Fibroblast of pulmonary artery (primary cell): Measurements from ENCODE around the gene PIP4K2C.

Source experiments
- DNase-seq: peaks from one replicate; pipeline ENCODE4 v3.0.0-alpha.2; 2010; ENCODE audit warnings: low read depth
- H3K4me3 ChIP-seq: replicated peaks from 2 replicates; pipeline ENCODE4 v1.5.1; 2011; ENCODE audit warnings: low read depth, mild to moderate bottlenecking, control low read depth, low read length, moderate library complexity
- CTCF ChIP-seq: IDR thresholded peaks from 2 replicates; pipeline ENCODE4 v1.5.1; 2011; ENCODE audit warnings: mild to moderate bottlenecking, control low read depth, low read length, inconsistent platforms; ENCODE audit errors: missing control alignments

The PIP4K2C gene

DNA sequence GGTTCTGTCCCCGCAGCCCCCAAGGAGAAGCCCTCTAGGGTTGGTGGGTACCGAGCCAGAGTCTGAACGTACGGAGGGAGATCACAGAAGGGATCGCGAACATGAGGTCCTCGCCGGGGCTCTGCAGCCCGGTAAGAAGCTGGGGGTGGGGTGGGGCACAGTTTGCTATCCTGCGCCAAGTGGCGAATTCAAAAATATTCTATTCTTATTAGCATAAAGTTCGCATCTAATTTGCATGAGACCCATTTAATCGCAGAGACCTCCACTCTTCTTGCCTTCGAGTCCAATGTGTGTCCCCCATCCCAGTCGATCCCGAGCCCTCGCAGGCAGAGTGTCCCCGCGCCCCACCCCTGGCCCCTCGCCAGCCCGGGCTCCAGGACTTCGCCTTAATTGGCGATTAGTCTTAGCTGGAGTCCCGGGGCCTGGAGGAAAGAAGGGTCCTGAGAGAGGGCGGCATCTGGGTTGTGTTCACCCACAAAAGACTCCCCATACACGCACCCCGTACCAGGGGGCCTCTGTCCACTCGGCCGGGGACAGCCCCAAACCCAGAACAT, 19.6 kb downstream of the PIP4K2C start:
- no peak for TF ChIP-seq CTCF
- peak overlapping the region; percentile 65 for H3K4me3 ChIP-seq
- DNase-seq = no peak

DNA sequence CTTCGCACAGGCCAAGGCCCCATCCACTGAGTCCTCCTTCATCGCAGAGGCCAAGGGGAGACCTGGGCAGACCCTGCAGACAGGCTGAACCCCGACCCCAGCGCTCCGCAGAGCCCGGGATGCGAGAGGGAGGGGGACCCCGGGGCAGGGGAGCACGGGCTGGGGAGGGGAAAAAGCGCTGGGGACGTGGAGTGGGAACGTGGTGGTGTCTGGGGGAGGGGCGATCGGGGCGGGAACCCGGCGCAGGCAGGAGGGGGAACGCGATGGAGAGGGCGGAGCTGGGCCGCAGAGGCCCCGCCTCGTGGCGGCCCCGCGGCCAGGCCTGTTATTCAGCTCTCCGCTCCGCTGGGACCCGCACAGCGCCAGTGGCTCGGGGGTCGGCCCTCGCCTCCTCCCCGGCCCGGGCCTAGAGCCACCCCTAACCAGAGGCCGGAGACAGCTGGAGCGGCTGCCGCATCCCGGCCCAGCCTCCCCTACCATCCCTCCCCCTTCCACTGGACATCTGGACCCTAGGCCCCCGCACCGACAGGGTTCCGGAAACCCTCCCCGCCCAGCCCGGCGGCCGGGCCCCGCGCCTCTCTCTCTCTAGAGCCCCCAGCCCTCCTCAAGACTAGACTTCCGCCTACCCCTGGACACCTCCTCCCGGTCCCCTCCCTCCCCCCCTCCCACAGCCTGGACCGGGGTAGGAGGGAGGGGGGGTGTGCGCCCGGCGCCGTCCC, 20.3 kb downstream of the PIP4K2C start, which contains the start of gene ARHGEF25:
Gene ARHGEF25 (plus strand): TSS at position 328 of the 719 bp plus-strand sequence. CDS start 460 bp downstream, outside the sequence.
- H3K4me3 ChIP-seq = peak within 1 kb of the TSS; percentile 65
- no peak for TF ChIP-seq CTCF
- DNase-seq = peak; percentile 44

DNA sequence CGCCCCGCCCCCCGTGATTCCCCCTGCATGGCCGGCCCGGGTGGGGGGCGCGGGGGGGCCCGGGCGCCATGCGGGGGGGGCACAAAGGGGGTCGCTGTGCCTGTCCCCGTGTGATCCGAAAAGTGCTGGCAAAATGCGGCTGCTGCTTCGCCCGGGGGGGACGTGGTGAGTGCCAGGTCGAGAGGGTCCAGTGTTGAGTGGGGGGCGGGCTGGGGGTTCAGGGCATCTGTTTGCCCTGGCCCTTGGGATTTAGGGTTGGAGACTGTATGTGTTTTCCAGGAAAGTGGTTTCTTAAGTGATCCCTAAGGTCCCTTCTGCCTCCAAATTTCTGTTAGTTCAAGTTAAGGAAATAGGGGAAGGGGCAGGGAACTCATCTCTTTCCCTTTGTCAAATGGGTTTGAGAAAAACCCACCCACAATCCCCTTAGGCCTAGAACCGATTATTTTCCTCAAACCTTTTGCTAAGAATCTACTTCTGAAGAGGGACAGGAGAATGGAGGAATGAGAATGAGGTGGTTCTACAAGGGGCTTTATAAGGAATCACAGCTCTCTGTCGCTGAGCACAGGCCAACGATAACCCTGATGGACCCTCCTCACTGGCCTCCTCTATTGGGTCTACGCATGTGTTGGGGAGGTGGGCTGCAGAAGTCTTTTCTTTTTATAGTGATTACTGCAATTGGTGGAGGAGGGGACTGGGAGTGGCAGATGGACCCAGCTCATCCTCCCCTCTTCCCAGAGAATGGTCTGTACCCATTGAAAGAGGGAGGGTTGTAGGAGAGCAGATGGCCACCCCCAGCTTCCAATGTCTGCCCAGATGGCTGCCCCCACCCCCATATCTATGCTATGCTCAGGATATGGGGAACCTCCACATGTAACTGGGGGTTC, 21.1 kb downstream of the PIP4K2C start:
- no peak for DNase-seq
- H3K4me3 ChIP-seq = peak overlapping the region; percentile 65
- TF ChIP-seq CTCF = no peak

- no peak overlapping the region for H3K4me3 ChIP-seq
- no peak for DNase-seq
- TF ChIP-seq CTCF = no peak
Measured at GRCh38 chr12:57612711-57613426, 21.9 kb downstream of the PIP4K2C start.

DNA sequence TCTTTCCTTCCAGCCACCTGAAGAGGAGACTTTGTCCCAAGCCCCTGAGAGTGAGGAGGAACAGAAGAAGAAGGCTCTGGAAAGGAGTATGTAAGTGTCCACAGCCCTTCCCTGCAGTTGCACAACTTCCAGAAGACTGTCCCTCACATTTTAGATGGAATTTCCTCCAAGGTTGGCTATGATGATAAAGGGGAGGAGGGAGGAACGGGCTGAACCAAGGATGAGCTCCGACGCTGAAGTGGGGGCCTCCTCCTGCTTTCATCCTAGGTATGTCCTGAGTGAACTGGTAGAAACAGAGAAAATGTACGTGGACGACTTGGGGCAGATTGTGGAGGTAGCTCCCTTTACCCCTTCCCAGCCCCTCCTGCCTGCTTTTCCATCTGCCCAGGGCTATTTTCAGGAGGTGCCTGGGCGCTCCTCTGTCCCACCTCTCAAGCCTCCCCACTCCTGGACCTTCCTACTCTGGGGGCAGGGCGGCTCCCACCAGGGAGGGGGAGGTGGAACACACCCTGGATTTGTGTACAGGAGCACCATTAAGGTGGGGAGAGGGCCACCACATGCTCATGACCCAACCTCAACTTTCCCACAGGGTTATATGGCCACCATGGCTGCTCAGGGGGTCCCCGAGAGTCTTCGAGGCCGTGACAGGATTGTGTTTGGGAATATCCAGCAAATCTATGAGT, 22.6 kb downstream of the PIP4K2C start:
- TF ChIP-seq CTCF = no peak
- no peak for DNase-seq

More for the DNA sequence above, 22.6 kb downstream of the PIP4K2C start:
- no peak overlapping the region for H3K4me3 ChIP-seq
